GM12873 (cell line): Measurements from ENCODE around the gene HBA2.

ENCODE experiments used
- CTCF ChIP-seq: IDR thresholded peaks from 2 replicates; pipeline ENCODE4 v1.5.1; 2012; ENCODE audit warnings: low read depth, mild to moderate bottlenecking, moderate library complexity, low read length, control low read depth; ENCODE audit not compliant: insufficient read depth; ENCODE audit errors: missing control alignments

Gene HBA2

GRCh38 chr16:179211-180092 lies 6.8 kb downstream of the HBA2 start:
- TF ChIP-seq CTCF = no peak

GRCh38 chr16:180101-180675 lies 7.5 kb downstream of the HBA2 start, which contains the start of gene HBQ1:
HBQ1 (plus strand) TSS chr16:180459; CDS start chr16:180487, 28 bp downstream.
- TF ChIP-seq CTCF = peak; percentile 23

DNA sequence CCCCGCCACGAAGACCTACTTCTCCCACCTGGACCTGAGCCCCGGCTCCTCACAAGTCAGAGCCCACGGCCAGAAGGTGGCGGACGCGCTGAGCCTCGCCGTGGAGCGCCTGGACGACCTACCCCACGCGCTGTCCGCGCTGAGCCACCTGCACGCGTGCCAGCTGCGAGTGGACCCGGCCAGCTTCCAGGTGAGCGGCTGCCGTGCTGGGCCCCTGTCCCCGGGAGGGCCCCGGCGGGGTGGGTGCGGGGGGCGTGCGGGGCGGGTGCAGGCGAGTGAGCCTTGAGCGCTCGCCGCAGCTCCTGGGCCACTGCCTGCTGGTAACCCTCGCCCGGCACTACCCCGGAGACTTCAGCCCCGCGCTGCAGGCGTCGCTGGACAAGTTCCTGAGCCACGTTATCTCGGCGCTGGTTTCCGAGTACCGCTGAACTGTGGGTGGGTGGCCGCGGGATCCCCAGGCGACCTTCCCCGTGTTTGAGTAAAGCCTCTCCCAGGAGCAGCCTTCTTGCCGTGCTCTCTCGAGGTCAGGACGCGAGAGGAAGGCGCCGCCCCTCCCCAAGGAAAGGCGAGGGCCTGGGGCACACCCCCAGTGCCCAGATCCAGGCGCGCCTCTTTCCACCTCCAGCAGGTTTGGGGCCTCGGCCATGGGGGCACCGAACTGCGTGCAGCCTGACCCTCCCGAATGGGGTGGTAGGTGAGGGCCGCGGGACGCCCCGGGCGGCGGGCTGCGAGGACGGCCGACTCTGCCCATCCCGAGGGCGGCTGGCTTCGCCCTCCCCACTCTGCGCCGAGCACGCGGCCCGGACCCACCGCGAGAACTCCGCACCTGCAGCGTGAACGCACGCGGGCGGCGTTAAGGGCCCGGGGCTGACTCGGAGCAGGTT lies 8.2 kb downstream of the HBA2 start:
- no peak for TF ChIP-seq CTCF

DNA sequence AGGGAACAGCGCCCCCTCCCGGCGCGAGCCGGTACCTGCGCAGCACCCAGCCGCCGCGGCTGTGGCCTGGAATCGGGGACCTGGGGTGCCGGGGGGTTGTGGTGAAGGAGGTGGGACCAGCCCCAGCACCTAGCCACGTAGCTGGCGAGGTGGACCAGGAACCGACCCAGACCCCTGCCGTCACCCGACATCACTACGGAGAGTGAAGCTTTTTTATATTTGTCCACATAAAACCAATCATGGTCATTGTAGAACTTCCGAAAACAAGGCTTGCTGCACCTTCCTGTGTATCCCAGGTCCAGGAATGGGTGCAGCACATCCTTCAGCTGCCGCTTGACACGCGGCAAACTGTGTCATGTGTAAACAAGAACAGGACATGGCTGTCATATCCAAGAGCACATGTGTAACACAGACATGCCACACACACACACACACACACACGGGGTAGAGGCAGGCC lies 8.9 kb downstream of the HBA2 start:
- peak; percentile 92 for TF ChIP-seq CTCF

DNA sequence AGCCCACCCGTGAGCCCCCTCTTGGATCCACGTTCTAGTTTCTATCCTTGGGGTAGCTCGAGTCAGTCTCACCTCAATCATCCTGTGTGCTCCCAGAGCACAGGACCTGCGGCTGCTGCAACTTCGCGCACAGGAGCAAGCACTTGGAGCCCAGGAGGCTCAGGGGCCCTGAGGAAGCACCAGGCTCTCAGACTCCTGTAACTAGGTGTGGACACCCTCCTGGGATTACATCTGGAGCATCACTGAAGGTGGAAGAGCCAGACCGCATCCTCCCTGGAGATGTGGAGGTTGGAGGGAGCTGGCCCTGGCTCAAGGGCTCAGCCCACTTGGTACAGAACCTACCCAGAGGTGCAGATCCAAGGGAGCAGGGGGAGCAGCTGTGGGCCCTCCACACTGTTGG lies 10.3 kb downstream of the HBA2 start:
- TF ChIP-seq CTCF = no peak

- no peak for TF ChIP-seq CTCF
These were observed 12.5 kb downstream of the HBA2 start for GRCh38 chr16:185213-185612.
